PC-9 (cell line): ENCODE data around the gene CPN2. TPM values are rescaled to one million over a fixed set of nuclear protein-coding genes. Genes with fewer than 3 reads are reported as not detected.

Experiments
- BruUV-seq: library from RNA; stranded (reverse); fragments of 400-500 nt; replicated peaks from 2 replicates; lab custom pipeline; 2021; lab: Mats Ljungman, UMichigan
- CTCF ChIA-PET: fragments of 300-600 bp; sonication (Branson Sonifier 250); formaldehyde crosslinking; loops from one replicate; lab custom pipeline; 2022; ENCODE audit warnings: antibody characterized with exemption; lab: Charles Lee
- POLR2A ChIA-PET: fragments of 300-600 bp; sonication (Branson Sonifier 250); formaldehyde crosslinking; loops from one replicate; lab custom pipeline; 2022; ENCODE audit warnings: antibody characterized with exemption; ENCODE audit not compliant: unreplicated experiment; lab: Charles Lee
- DNase-seq, 2 experiments: peaks; one replicate each; pipeline versions ENCODE4 v3.0.0 to v3.0.0-alpha.2; 2015 to 2022; ENCODE audit warnings: mixed read lengths in 1 of 2
- H2AFZ ChIP-seq: fragments of 200-600 bp; sonication (generic); 2 replicates; pipeline ENCODE4 v1.8.1; 2017; ENCODE audit warnings: antibody characterized with exemption
- H3F3A ChIP-seq: fragments of 200-600 bp; sonication (generic); 2 replicates; pipeline ENCODE4 v1.8.1; 2017; ENCODE audit warnings: antibody characterized with exemption, mild to moderate bottlenecking, low read depth; ENCODE audit not compliant: insufficient read depth
- H3K27ac ChIP-seq: fragments of 200-600 bp; sonication (generic); 2 replicates; pipeline ENCODE4 v1.6.1; 2016; ENCODE audit warnings: mixed run types
- H3K27me3 ChIP-seq: fragments of 200-600 bp; sonication (generic); 2 replicates; pipeline ENCODE4 v1.6.1; 2016; ENCODE audit warnings: low read depth, mixed run types; ENCODE audit not compliant: insufficient read depth
- H3K36me3 ChIP-seq: fragments of 200-600 bp; sonication (generic); 2 replicates; pipeline ENCODE4 v1.6.1; 2016; ENCODE audit warnings: low read depth, mixed run types
- H3K4me1 ChIP-seq: fragments of 200-600 bp; sonication (generic); replicated peaks from 2 replicates; pipeline ENCODE4 v1.6.1; 2016; ENCODE audit warnings: mixed run types; ENCODE audit not compliant: insufficient read depth
- H3K4me2 ChIP-seq: fragments of 200-600 bp; sonication (generic); 2 replicates; pipeline ENCODE4 v1.6.1; 2017; ENCODE audit warnings: mixed run types
- H3K4me3 ChIP-seq: fragments of 200-600 bp; sonication (generic); 2 replicates; pipeline ENCODE4 v1.6.1; 2016; ENCODE audit warnings: mixed run types
- H3K79me2 ChIP-seq: fragments of 200-600 bp; sonication (generic); 2 replicates; pipeline ENCODE4 v1.6.1; 2017; ENCODE audit warnings: low read depth, mixed run types
- H3K9me2 ChIP-seq: fragments of 200-600 bp; sonication (generic); 2 replicates; pipeline ENCODE4 v1.8.1; 2017; ENCODE audit warnings: mild to moderate bottlenecking; ENCODE audit not compliant: insufficient read depth
- H3K9me3 ChIP-seq: fragments of 200-600 bp; sonication (generic); 2 replicates; pipeline ENCODE4 v1.8.1; 2016; ENCODE audit warnings: low read depth; ENCODE audit not compliant: insufficient read depth
- H4K20me1 ChIP-seq: fragments of 200-600 bp; sonication (generic); 2 replicates; pipeline ENCODE4 v1.8.1; 2017; ENCODE audit not compliant: insufficient read depth
- CTCF ChIP-seq: fragments of 200-600 bp; sonication (generic); conservative IDR thresholded peaks from 2 replicates; pipeline ENCODE4 v1.6.1; 2017; ENCODE audit warnings: mixed run types, antibody characterized with exemption, mild to moderate bottlenecking, moderate library complexity
- EZH2 ChIP-seq: fragments of 200-600 bp; sonication (generic); IDR thresholded peaks from 2 replicates; pipeline ENCODE4 v1.8.0; 2017; ENCODE audit warnings: antibody characterized with exemption, low read depth
- intact Hi-C: fragments of 100-400 bp; cut with micrococcal nuclease; formaldehyde crosslinking; loops from one replicate; pipeline ENCODE4 v1.10.0; 2022; ENCODE audit not compliant: unreplicated experiment
- total RNA-seq: library from RNA; stranded (reverse); gene quantifications from 2 replicates; pipeline ENCODE4 v1.2.3, GENCODE V29; 2021

CPN2 gene
- total RNA-seq, 1 experiment from 2014 or later, result not detected

GRCh38 chr3:194307849-194308248, 43.3 kb downstream of the CPN2 start:
- CTCF ChIA-PET, result no interaction called here

GRCh38 chr3:194306771-194307640, 44.1 kb downstream of the CPN2 start:
- TF ChIP-seq CTCF, result no peak
- no peak for TF ChIP-seq EZH2
- CTCF ChIA-PET, result no interaction called here
- no peaks in the 10 kb centered on the region for H3K9me3 ChIP-seq
- POLR2A ChIA-PET, result interaction anchor here (0.7 kb wide), 1 partner anchor 37 kb away, joined by 12 read pairs; no protein-coding TSS in a partner anchor
- intact Hi-C loops, result no loop called here
- no TSS peak for BruUV-seq
- H3K36me3 ChIP-seq, result no peaks in the 10 kb centered on the region
- no peaks in the 10 kb centered on the region for H3K79me2 ChIP-seq
- H2AFZ ChIP-seq, result no peak overlapping the region
- H3F3A ChIP-seq, result no peaks in the 10 kb centered on the region
- H3K27ac ChIP-seq, result no peak overlapping the region
- H4K20me1 ChIP-seq, result no peaks in the 10 kb centered on the region
- H3K4me3 ChIP-seq, result no peak overlapping the region
- no peaks in the 10 kb centered on the region for H3K27me3 ChIP-seq
- no peaks in the 10 kb centered on the region for H3K9me2 ChIP-seq
- peaks cover 7% of the 10 kb centered on the region; the same call in 1 of the 2 replicates for H3K4me1 ChIP-seq
- DNase-seq, result no peak
- H3K4me2 ChIP-seq, result no peak overlapping the region

More at GRCh38 chr3:194307849-194308248, 43.3 kb downstream of the CPN2 start:
- peaks cover 7% of the 10 kb centered on the region; the same call in 1 of the 2 replicates for H3K4me1 ChIP-seq
- intact Hi-C loops, result no loop called here
- no peaks in the 10 kb centered on the region for H3K9me3 ChIP-seq
- H3F3A ChIP-seq, result no peaks in the 10 kb centered on the region
- H3K27me3 ChIP-seq, result no peaks in the 10 kb centered on the region
- H3K4me2 ChIP-seq, result no peak overlapping the region
- H3K36me3 ChIP-seq, result no peaks in the 10 kb centered on the region
- H3K27ac ChIP-seq, result no peak overlapping the region
- TF ChIP-seq EZH2 (no peak), CTCF (no peak)
- H3K9me2 ChIP-seq, result no peaks in the 10 kb centered on the region
- BruUV-seq, result no TSS peak
- DNase-seq, result no peak
- POLR2A ChIA-PET, result no interaction called here
- no peak overlapping the region for H3K4me3 ChIP-seq
- no peak overlapping the region for H2AFZ ChIP-seq
- no peaks in the 10 kb centered on the region for H3K79me2 ChIP-seq
- no peaks in the 10 kb centered on the region for H4K20me1 ChIP-seq

- H3K9me2 ChIP-seq, result no peaks in the 10 kb centered on the region
- no peak overlapping the region for H2AFZ ChIP-seq
- ChIA-PET CTCF (interaction anchor here (0.7 kb wide), 1 partner anchor 499 kb away, joined by 3 read pairs; no protein-coding TSS in a partner anchor), POLR2A (no interaction called here)
- H3K4me2 ChIP-seq, result no peak overlapping the region
- no peaks in the 10 kb centered on the region for H3F3A ChIP-seq
- no peaks in the 10 kb centered on the region for H3K27me3 ChIP-seq
- H3K79me2 ChIP-seq, result no peaks in the 10 kb centered on the region
- no peak overlapping the region for H3K4me3 ChIP-seq
- no TSS peak for BruUV-seq
- DNase-seq, result no peak
- intact Hi-C loops, result no loop called here
- no peak overlapping the region for H3K27ac ChIP-seq
- no peaks in the 10 kb centered on the region for H4K20me1 ChIP-seq
- H3K9me3 ChIP-seq, result no peaks in the 10 kb centered on the region
- TF ChIP-seq CTCF (no peak), EZH2 (no peak)
- H3K36me3 ChIP-seq, result no peaks in the 10 kb centered on the region
- peaks cover 7% of the 10 kb centered on the region; the same call in 1 of the 2 replicates for H3K4me1 ChIP-seq
These were observed 44.9 kb downstream of the CPN2 start for GRCh38 chr3:194306109-194306686.
